ENCODE results near the gene MED25.

The MED25 gene

GRCh38 chr19:49857838-49858087 is 39.7 kb downstream of the MED25 start:
- Histone ChIP-seq H3K9me2 (replicated peaks; ENCODE audit: insufficient read depth, low read length) (no peaks in the 10 kb centered on the region), H3K9ac (ENCODE audit: low read length) (no peak overlapping the region), H4K20me1 (ENCODE audit: low read depth, low read length) (0 out of 2 replicates have a peak, but pooled peaks cover 3% of the 10 kb centered on the region), H3K27me3 (ENCODE audit: low read length) (no peaks in the 10 kb centered on the region), H3K4me3 (ENCODE audit: insufficient read depth, low read length, poor library complexity, severe bottlenecking) (no peak overlapping the region), H3K27ac (ENCODE audit: low read depth, low read length) (no peak overlapping the region), H3F3A (ENCODE audit: insufficient read depth) (peaks cover 4% of the 10 kb centered on the region; the same call in 1 of the 2 replicates), H2AFZ (ENCODE audit: low read depth, low read length, severe bottlenecking) (no peak overlapping the region), H3K36me3 (ENCODE audit: low read length) (no peaks in the 10 kb centered on the region), H3K4me2 (ENCODE audit: low read depth, low read length, poor library complexity, severe bottlenecking) (no peak overlapping the region), H3K79me2 (ENCODE audit: insufficient read depth, low read length) (peaks cover 7% of the 10 kb centered on the region; the same call in 1 of the 2 replicates), H3K9me3 (ENCODE audit: insufficient read depth, low read length) (no peaks in the 10 kb centered on the region)
- no peak for TF ChIP-seq CTCF (IDR thresholded peaks at IDR 0.05; ENCODE audit: insufficient read depth, low read length, poor library complexity, severe bottlenecking)
- TF ChIP-seq EZH2phosphoT487 (conservative IDR thresholded peaks at IDR 0.05; ENCODE audit: low read length), result no peak

DNA sequence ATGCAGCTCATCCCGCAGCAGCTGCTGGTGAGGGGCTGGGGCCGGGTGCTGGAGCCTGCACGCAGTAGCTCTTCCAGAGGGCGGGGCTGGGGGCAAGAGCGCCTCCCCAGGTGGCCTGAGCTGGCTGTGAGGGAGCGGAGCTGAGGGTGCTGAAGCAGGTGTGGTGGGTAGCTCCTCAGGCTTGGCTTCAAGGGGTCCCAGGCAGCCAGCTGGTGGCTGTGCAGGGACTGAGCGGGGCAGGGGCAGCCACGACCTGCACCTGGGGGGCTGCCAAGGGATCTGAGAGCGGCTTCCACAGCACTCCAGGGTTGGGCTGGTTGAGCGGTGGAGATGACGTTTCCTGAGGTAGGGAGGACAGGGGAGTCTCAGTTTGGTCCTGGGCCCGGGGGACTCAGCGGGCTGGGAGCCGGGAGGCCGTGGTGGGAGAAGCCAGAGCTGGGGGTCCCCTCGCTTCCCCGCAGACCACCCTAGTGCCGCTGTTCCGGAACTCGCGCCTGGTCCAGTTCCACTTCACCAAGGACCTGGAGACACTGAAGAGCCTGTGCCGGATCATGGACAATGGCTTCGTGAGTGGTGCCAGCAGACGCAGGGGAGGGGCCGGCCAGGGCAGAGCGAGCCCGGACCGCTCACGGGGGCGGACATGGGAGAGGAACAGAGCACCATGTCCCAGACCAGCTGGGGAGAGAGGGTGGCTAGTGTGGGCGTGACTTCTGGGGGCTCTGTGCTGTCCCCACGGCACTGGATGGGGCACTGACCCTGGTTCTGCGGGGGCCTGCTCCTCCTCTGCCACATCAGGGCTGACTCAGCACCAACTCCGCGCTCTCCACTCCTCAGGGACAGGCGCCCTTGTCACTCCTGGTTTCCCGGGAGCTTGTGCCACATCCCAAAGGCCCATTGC is 40.2 kb downstream of the MED25 start:
- Histone ChIP-seq H2AFZ (ENCODE audit: low read depth, low read length, severe bottlenecking) (no peak overlapping the region), H3F3A (ENCODE audit: insufficient read depth) (no peaks in the 10 kb centered on the region), H3K9me2 (replicated peaks; ENCODE audit: insufficient read depth, low read length) (no peaks in the 10 kb centered on the region), H3K4me2 (ENCODE audit: low read depth, low read length, poor library complexity, severe bottlenecking) (no peak overlapping the region), H3K9me3 (ENCODE audit: insufficient read depth, low read length) (no peaks in the 10 kb centered on the region), H4K20me1 (ENCODE audit: low read depth, low read length) (0 out of 2 replicates have a peak, but pooled peaks cover 3% of the 10 kb centered on the region), H3K79me2 (ENCODE audit: insufficient read depth, low read length) (peaks cover 7% of the 10 kb centered on the region; the same call in 1 of the 2 replicates), H3K27ac (ENCODE audit: low read depth, low read length) (no peak overlapping the region), H3K36me3 (ENCODE audit: low read length) (no peaks in the 10 kb centered on the region), H3K4me3 (ENCODE audit: insufficient read depth, low read length, poor library complexity, severe bottlenecking) (no peak overlapping the region), H3K27me3 (ENCODE audit: low read length) (no peaks in the 10 kb centered on the region), H3K9ac (ENCODE audit: low read length) (no peak overlapping the region)
- TF ChIP-seq CTCF (IDR thresholded peaks at IDR 0.05; ENCODE audit: insufficient read depth, low read length, poor library complexity, severe bottlenecking) (no peak), EZH2phosphoT487 (conservative IDR thresholded peaks at IDR 0.05; ENCODE audit: low read length) (no peak)

- H3F3A ChIP-seq (ENCODE audit: insufficient read depth), result no peaks in the 10 kb centered on the region
- no peak overlapping the region for H3K4me3 ChIP-seq (ENCODE audit: insufficient read depth, low read length, poor library complexity, severe bottlenecking)
- TF ChIP-seq EZH2phosphoT487 (conservative IDR thresholded peaks at IDR 0.05; ENCODE audit: low read length) (no peak), CTCF (IDR thresholded peaks at IDR 0.05; ENCODE audit: insufficient read depth, low read length, poor library complexity, severe bottlenecking) (no peak)
- H3K27me3 ChIP-seq (ENCODE audit: low read length), result no peaks in the 10 kb centered on the region
- peaks cover 3% of the 10 kb centered on the region for H3K79me2 ChIP-seq (ENCODE audit: insufficient read depth, low read length)
- H3K27ac ChIP-seq (ENCODE audit: low read depth, low read length), result no peak overlapping the region
- no peaks in the 10 kb centered on the region for H3K36me3 ChIP-seq (ENCODE audit: low read length)
- no peak overlapping the region for H3K9ac ChIP-seq (ENCODE audit: low read length)
- H4K20me1 ChIP-seq (ENCODE audit: low read depth, low read length), result no peaks in the 10 kb centered on the region
- H2AFZ ChIP-seq (ENCODE audit: low read depth, low read length, severe bottlenecking), result no peak overlapping the region
- no peak overlapping the region for H3K4me2 ChIP-seq (ENCODE audit: low read depth, low read length, poor library complexity, severe bottlenecking)
- no peaks in the 10 kb centered on the region for H3K9me2 ChIP-seq (replicated peaks; ENCODE audit: insufficient read depth, low read length)
- H3K9me3 ChIP-seq (ENCODE audit: insufficient read depth, low read length), result no peaks in the 10 kb centered on the region
These were observed 41.7 kb downstream of the MED25 start for GRCh38 chr19:49859682-49860335.
